CD14-positive monocyte (primary cell): Measurements from ENCODE around the gene KRT2. TPM values are rescaled to one million over a fixed set of nuclear protein-coding genes. Genes with fewer than 3 reads are reported as not detected.

Experiments
- DNase-seq, 3 donors: peaks; one replicate each; pipeline ENCODE4 v3.0.0-alpha.2; 2011 to 2022
- H2AFZ ChIP-seq: 2 replicates; pipeline ENCODE4 v1.6.0; 2012; ENCODE audit warnings: mild to moderate bottlenecking, low read depth, low read length, inconsistent platforms; ENCODE audit not compliant: insufficient read depth, poor library complexity, severe bottlenecking
- H3K27ac ChIP-seq, 2 donors: 1 replicate in 1 of 2; 2 replicates in 1 of 2; pipeline ENCODE4 v1.5.1; 2012 to 2013; ENCODE audit warnings: low read length in 2 of 2, control low read depth in 1 of 2, inconsistent platforms in 1 of 2, low read depth in 1 of 2, mild to moderate bottlenecking in 1 of 2
- H3K27me3 ChIP-seq, 2 donors: one replicate each; pipeline versions ENCODE4 v1.6.0 to v1.6.1; 2011 to 2013; ENCODE audit warnings: low read length in 2 of 2; ENCODE audit not compliant: control insufficient read depth in 2 of 2, insufficient read depth in 2 of 2
- H3K36me3 ChIP-seq, 2 donors: replicated peaks in 1 of 2; 1 replicate in 1 of 2; 2 replicates in 1 of 2; pipeline versions ENCODE4 v1.5.1 to v1.6.1; 2012 to 2013; ENCODE audit warnings: low read length in 2 of 2, control low read depth in 1 of 2, inconsistent platforms in 1 of 2, mild to moderate bottlenecking in 1 of 2; ENCODE audit not compliant: insufficient read depth in 2 of 2, control insufficient read depth in 1 of 2
- H3K4me1 ChIP-seq, 2 donors: 1 replicate in 1 of 2; 2 replicates in 1 of 2; pipeline versions ENCODE4 v1.5.1 to v1.6.1; 2012 to 2013; ENCODE audit warnings: low read length in 2 of 2, control low read depth in 1 of 2, inconsistent platforms in 1 of 2, mild to moderate bottlenecking in 1 of 2, moderate library complexity in 1 of 2; ENCODE audit not compliant: insufficient read depth in 2 of 2, control insufficient read depth in 1 of 2
- H3K4me2 ChIP-seq: replicated peaks from 2 replicates; pipeline ENCODE3; 2012; ENCODE audit warnings: low read length, moderate library complexity, mild to moderate bottlenecking; ENCODE audit not compliant: poor library complexity, severe bottlenecking; ENCODE audit errors: extremely low read depth
- H3K4me3 ChIP-seq, 3 experiments: fragments of 200-600 bp in 1 of 3; sonication (generic) in 1 of 3; replicated peaks in 1 of 3; 1 replicate in 2 of 3; 2 replicates in 1 of 3; pipeline ENCODE4 v1.5.1; 2011 to 2013; ENCODE audit warnings: low read length in 3 of 3, mild to moderate bottlenecking in 3 of 3, control low read depth in 2 of 3, low read depth in 2 of 3, inconsistent platforms in 1 of 3, moderate library complexity in 1 of 3
- H3K79me2 ChIP-seq: 2 replicates; pipeline ENCODE4 v1.6.0; 2012; ENCODE audit warnings: mild to moderate bottlenecking, control low read depth, inconsistent platforms, low read length, moderate library complexity; ENCODE audit not compliant: insufficient read depth
- H3K9ac ChIP-seq: 2 replicates; pipeline ENCODE4 v1.6.0; 2017; ENCODE audit warnings: low read length, mild to moderate bottlenecking; ENCODE audit not compliant: insufficient read depth, poor library complexity, severe bottlenecking
- H3K9me3 ChIP-seq, 2 donors: replicated peaks in 1 of 2; 1 replicate in 1 of 2; 2 replicates in 1 of 2; pipeline versions ENCODE4 v1.5.1 to v1.6.1; 2012 to 2013; ENCODE audit warnings: low read length in 2 of 2, control low read depth in 1 of 2; ENCODE audit not compliant: control insufficient read depth in 1 of 2, insufficient read depth in 1 of 2
- H4K20me1 ChIP-seq: 2 replicates; pipeline ENCODE4 v1.6.0; 2012; ENCODE audit warnings: mild to moderate bottlenecking, low read length, control low read depth, moderate library complexity; ENCODE audit not compliant: insufficient read depth
- H3K27ac Mint-ChIP-seq, 7 donors: one replicate each; pipeline ENCODE4 v1.8.0; 2020; ENCODE audit warnings: mild to moderate bottlenecking in 7 of 7, mixed read lengths in 7 of 7, moderate library complexity in 6 of 7, inconsistent platforms in 2 of 7
- H3K27me3 Mint-ChIP-seq, 3 donors: one replicate each; pipeline ENCODE4 v1.8.0; 2021 to 2022; ENCODE audit warnings: low read depth in 3 of 3, mild to moderate bottlenecking in 3 of 3, mixed read lengths in 3 of 3, moderate library complexity in 3 of 3, inconsistent platforms in 1 of 3
- H3K36me3 Mint-ChIP-seq, 2 donors: one replicate each; pipeline ENCODE4 v1.8.0; 2020; ENCODE audit warnings: mixed read lengths in 2 of 2, inconsistent platforms in 1 of 2, mild to moderate bottlenecking in 1 of 2
- H3K4me1 Mint-ChIP-seq: one replicate; pipeline ENCODE4 v1.8.0; 2020; ENCODE audit warnings: mild to moderate bottlenecking, mixed read lengths
- H3K4me3 Mint-ChIP-seq, 2 donors: one replicate each; pipeline ENCODE4 v1.8.0; 2020; ENCODE audit warnings: mild to moderate bottlenecking in 2 of 2, mixed read lengths in 2 of 2, moderate library complexity in 1 of 2
- H3K9me3 Mint-ChIP-seq, 7 donors: one replicate each; pipeline ENCODE4 v1.8.0; 2020 to 2022; ENCODE audit warnings: mixed read lengths in 7 of 7, mild to moderate bottlenecking in 6 of 7, moderate library complexity in 6 of 7, inconsistent platforms in 2 of 7
- CTCF ChIP-seq: fragments of 200-600 bp; IDR thresholded peaks from one replicate; pipeline ENCODE4 v1.8.0; 2022; ENCODE audit warnings: antibody characterized with exemption, mild to moderate bottlenecking
- WGBS: methylation state at CpG from one replicate; pipeline ENCODE4 v1.1.5; 2013; ENCODE audit warnings: missing lambda C conversion rate; ENCODE audit not compliant: insufficient coverage; 5-methylcytosine and 5-hydroxymethylcytosine counted together
- intact Hi-C, 2 donors: fragments of 100-400 bp; cut with micrococcal nuclease; formaldehyde crosslinking; loops; one replicate each; pipeline versions ENCODE4 v1.15.0 to v1.15.1; 2023
- polyA plus RNA-seq, 3 donors: library from polyadenylated mRNA; depleted of rRNA in 1 of 3; unstranded in 2 of 3; stranded (reverse) in 1 of 3; fragments of 300-500 nt in 2 of 3; fragments of >200 nt in 1 of 3; fragmentation: Illumina TruSeq in 2 of 3; gene quantifications; 1 replicate in 2 of 3; 2 replicates in 1 of 3; pipeline ENCODE4 v1.2.3, GENCODE V29; 2012 to 2021

The KRT2 gene
- polyA plus RNA-seq, 3 donors, result not detected

GRCh38 chr12:52648012-52648550 lies 3.9 kb downstream of the KRT2 start:
- H3K4me1 Mint-ChIP-seq, result peaks cover 10% of the 10 kb centered on the region
- Histone ChIP-seq H3K4me1 (no peaks in the 10 kb centered on the region), H4K20me1 (no peaks in the 10 kb centered on the region), H2AFZ (no peak overlapping the region), H3K9me3 (no peaks in the 10 kb centered on the region), H3K9ac (no peak overlapping the region), H3K79me2 (no peaks in the 10 kb centered on the region), H3K27ac (no peak overlapping the region), H3K36me3 (no peaks in the 10 kb centered on the region), H3K4me2 (no peak overlapping the region), H3K27me3 (no peaks in the 10 kb centered on the region), H3K4me3 (no peak overlapping the region)
- H3K4me3 Mint-ChIP-seq, result no peak overlapping the region
- no peak for DNase-seq
- peaks cover 0 to 8% (median 3%) of the 10 kb centered on the region in 7 donors for H3K9me3 Mint-ChIP-seq
- no CpG with 5 or more reads among the region's 8 CpGs for WGBS
- H3K36me3 Mint-ChIP-seq, result no peaks in the 10 kb centered on the region
- peaks cover 0 to 3% (median 2%) of the 10 kb centered on the region in 3 donors for H3K27me3 Mint-ChIP-seq
- no peak overlapping the region for H3K27ac Mint-ChIP-seq
- no peak for TF ChIP-seq CTCF
- intact Hi-C loops, result no loop called here

- no peaks in the 10 kb centered on the region for H4K20me1 ChIP-seq
- H3K36me3 ChIP-seq, result no peaks in the 10 kb centered on the region
- Mint-ChIP-seq H3K27me3 (peaks cover 0 to 3% (median 2%) of the 10 kb centered on the region in 3 donors), H3K9me3 (peaks cover 0 to 8% (median 3%) of the 10 kb centered on the region in 7 donors), H3K36me3 (no peaks in the 10 kb centered on the region), H3K4me3 (no peak overlapping the region), H3K4me1 (peaks cover 10% of the 10 kb centered on the region), H3K27ac (no peak overlapping the region)
- intact Hi-C loops, result no loop called here
- no peak overlapping the region for H3K27ac ChIP-seq
- H3K27me3 ChIP-seq, result no peaks in the 10 kb centered on the region
- H3K79me2 ChIP-seq, result no peaks in the 10 kb centered on the region
- H3K4me3 ChIP-seq, result no peak overlapping the region
- H2AFZ ChIP-seq, result no peak overlapping the region
- no peaks in the 10 kb centered on the region for H3K4me1 ChIP-seq
- no peaks in the 10 kb centered on the region for H3K9me3 ChIP-seq
- no peak for DNase-seq
- H3K4me2 ChIP-seq, result no peak overlapping the region
- TF ChIP-seq CTCF, result no peak
- no peak overlapping the region for H3K9ac ChIP-seq
- WGBS, result 100% methylated on average over 8 of the region's 9 CpGs
Observed at GRCh38 chr12:52647601-52648000, 4.4 kb downstream of the KRT2 start.
